ENCODE measurements around the gene TMEM52. TPM values are rescaled to one million over a fixed set of nuclear protein-coding genes. Genes with fewer than 3 reads are reported as not detected.
A peak's percentile ranks its signal among the peaks of the same experiment; 100 is the strongest.

The TMEM52 gene
- total RNA-seq, 1 experiment from 2014 or later: 4.1 TPM

- POLR2A ChIA-PET (ENCODE audit: low non-redundant PET): no interaction called here
- TF ChIP-seq EZH2 (IDR thresholded peaks at IDR 0.05; ENCODE audit: borderline replicate concordance, low read depth, low read length, poor library complexity, severe bottlenecking): no peak
- TF ChIP-seq CTCF (conservative IDR thresholded peaks at IDR 0.05; ENCODE audit: low read depth, low read length): no peak
Measured at GRCh38 chr1:1921459-1921862, 2.4 kb upstream of the TMEM52 start.

GRCh38 chr1:1920608-1921458, 1.8 kb upstream of the TMEM52 start:
- Histone ChIP-seq H3K27me3 (replicated peaks; ENCODE audit: insufficient read depth, low read depth, low read length, poor library complexity) (no peaks in the 10 kb centered on the region), H3K4me1 (ENCODE audit: insufficient read depth, low read length, poor library complexity, severe bottlenecking) (peaks cover 13% of the 10 kb centered on the region), H3K27ac (ENCODE audit: low read depth, low read length, poor library complexity, severe bottlenecking) (no peak overlapping the region), H3K36me3 (ENCODE audit: insufficient read depth, low read length, poor library complexity, severe bottlenecking) (no peaks in the 10 kb centered on the region), H3K9me3 (ENCODE audit: low read depth, low read length, poor library complexity, severe bottlenecking) (no peaks in the 10 kb centered on the region), H3K4me3 (ENCODE audit: low read depth, low read length, poor library complexity, severe bottlenecking) (no peak overlapping the region)
- POLR2A ChIA-PET (ENCODE audit: low non-redundant PET): no interaction called here
- intact Hi-C loops (cut with micrococcal nuclease; ENCODE audit: unreplicated experiment): no loop called here
- no peak for TF ChIP-seq EZH2 (IDR thresholded peaks at IDR 0.05; ENCODE audit: borderline replicate concordance, low read depth, low read length, poor library complexity, severe bottlenecking)
- TF ChIP-seq CTCF (conservative IDR thresholded peaks at IDR 0.05; ENCODE audit: low read depth, low read length): no peak
- BruUV-seq (replicated peaks): no TSS peak
- CTCF ChIA-PET: no interaction called here
- no peak for DNase-seq (ENCODE audit: low spot score)

More at GRCh38 chr1:1921459-1921862, 2.4 kb upstream of the TMEM52 start:
- no TSS peak for BruUV-seq (replicated peaks)
- Histone ChIP-seq H3K27ac (ENCODE audit: low read depth, low read length, poor library complexity, severe bottlenecking) (no peak overlapping the region), H3K9me3 (ENCODE audit: low read depth, low read length, poor library complexity, severe bottlenecking) (no peaks in the 10 kb centered on the region), H3K4me1 (ENCODE audit: insufficient read depth, low read length, poor library complexity, severe bottlenecking) (peaks cover 13% of the 10 kb centered on the region), H3K36me3 (ENCODE audit: insufficient read depth, low read length, poor library complexity, severe bottlenecking) (no peaks in the 10 kb centered on the region), H3K27me3 (replicated peaks; ENCODE audit: insufficient read depth, low read depth, low read length, poor library complexity) (no peaks in the 10 kb centered on the region), H3K4me3 (ENCODE audit: low read depth, low read length, poor library complexity, severe bottlenecking) (no peak overlapping the region)
- CTCF ChIA-PET: no interaction called here
- no peak for DNase-seq (ENCODE audit: low spot score)
- intact Hi-C loops (cut with micrococcal nuclease; ENCODE audit: unreplicated experiment): no loop called here

- ChIA-PET POLR2A (ENCODE audit: low non-redundant PET) (no interaction called here), CTCF (no interaction called here)
- TF ChIP-seq EZH2 (IDR thresholded peaks at IDR 0.05; ENCODE audit: borderline replicate concordance, low read depth, low read length, poor library complexity, severe bottlenecking): no peak
- TF ChIP-seq CTCF (conservative IDR thresholded peaks at IDR 0.05; ENCODE audit: low read depth, low read length): no peak
- Histone ChIP-seq H3K36me3 (ENCODE audit: insufficient read depth, low read length, poor library complexity, severe bottlenecking) (no peaks in the 10 kb centered on the region), H3K4me3 (ENCODE audit: low read depth, low read length, poor library complexity, severe bottlenecking) (peak overlapping the region; percentile 30), H3K27ac (ENCODE audit: low read depth, low read length, poor library complexity, severe bottlenecking) (peak overlapping the region; percentile 50), H3K27me3 (replicated peaks; ENCODE audit: insufficient read depth, low read depth, low read length, poor library complexity) (no peaks in the 10 kb centered on the region), H3K4me1 (ENCODE audit: insufficient read depth, low read length, poor library complexity, severe bottlenecking) (peaks cover 13% of the 10 kb centered on the region), H3K9me3 (ENCODE audit: low read depth, low read length, poor library complexity, severe bottlenecking) (no peaks in the 10 kb centered on the region)
- no peak for DNase-seq (ENCODE audit: low spot score)
- intact Hi-C loops (cut with micrococcal nuclease; ENCODE audit: unreplicated experiment): no loop called here
- BruUV-seq (replicated peaks): no TSS peak
Measured at GRCh38 chr1:1920057-1920607, 1.1 kb upstream of the TMEM52 start.

Measured in A673 (cell line).